ENCODE data around the gene TMEM61. TPM values are rescaled to one million over a fixed set of nuclear protein-coding genes. Genes with fewer than 3 reads are reported as not detected.
"Not testable (repeated sequence)": the region's sequence is repeated elsewhere in the genome, so short reads cannot be mapped to it uniquely, and the experiment has no call there.

Gene TMEM61
- total RNA-seq, 2 donors from 2014 or later, result not detected

DNA sequence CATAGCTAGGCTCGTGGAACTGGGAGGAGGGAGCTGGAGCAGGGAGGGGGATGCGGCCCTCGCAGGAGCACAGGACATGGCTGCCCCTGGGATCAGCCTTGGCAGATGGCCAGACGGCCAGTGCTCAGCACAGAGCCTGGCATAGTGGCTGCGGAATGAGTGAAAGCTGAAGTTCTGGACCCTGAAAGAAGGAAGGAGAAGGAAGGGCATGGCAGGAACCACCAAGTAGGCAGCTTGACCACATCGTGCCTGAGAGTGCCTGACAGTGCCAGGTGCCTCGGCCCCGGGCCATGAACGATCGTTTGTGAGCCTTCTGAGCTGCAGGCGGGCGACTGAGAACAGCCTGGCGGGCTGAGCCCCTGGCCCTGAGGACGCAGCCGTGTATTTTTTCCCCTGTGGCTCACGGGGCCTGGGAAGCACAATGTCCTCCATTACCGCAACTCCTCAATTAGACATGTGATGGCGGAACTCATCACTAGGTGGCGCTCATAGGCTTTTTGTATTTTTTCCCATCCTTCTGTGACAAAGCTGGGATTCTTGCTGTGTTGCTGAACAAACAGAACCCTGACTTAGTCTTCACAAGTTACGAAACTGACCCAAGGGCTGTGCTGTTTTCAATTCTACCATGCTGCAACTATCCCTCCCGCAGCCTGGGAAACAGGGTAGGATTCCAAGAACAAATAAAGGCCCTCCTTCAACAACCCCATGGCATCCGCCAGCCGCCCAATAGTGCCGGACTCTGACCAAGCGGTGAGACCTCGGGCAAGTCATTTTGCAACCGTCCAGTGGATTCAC, 29.9 kb upstream of the TMEM61 start:
- Mint-ChIP-seq H3K4me3 (peak overlapping the region; percentile 20), H3K27ac (no peak overlapping the region), H3K4me1 (peaks cover 18% of the 10 kb centered on the region), H3K9me3 (no peaks in the 10 kb centered on the region), H3K36me3 (ENCODE audit: low read depth) (no peaks in the 10 kb centered on the region), H3K27me3 (no peaks in the 10 kb centered on the region)
- ATAC-seq (replicated peaks), result peak; percentile 65

DNA sequence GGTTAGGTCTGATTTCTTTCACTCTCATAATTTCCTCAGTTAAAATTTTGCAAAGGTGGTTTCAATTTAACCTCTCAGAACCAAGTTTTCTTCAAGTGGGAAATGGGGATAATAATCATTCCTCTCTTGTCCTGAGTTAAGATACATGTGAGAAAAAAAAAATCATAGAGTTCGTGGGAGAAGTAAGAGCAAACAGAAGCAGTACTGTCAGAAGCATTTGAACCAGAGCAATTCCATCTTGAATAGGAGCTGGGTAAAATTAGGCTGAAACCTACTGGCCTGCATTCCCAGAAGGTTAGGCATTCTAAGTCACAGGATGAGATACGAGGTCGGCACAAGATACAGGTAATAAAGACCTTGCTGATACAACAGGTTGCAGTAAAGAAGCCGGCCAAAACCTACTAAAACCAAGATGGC, 28.6 kb upstream of the TMEM61 start:
- no peak overlapping the region for H3K4me3 Mint-ChIP-seq
- H3K27ac Mint-ChIP-seq, result no peak overlapping the region
- H3K4me1 Mint-ChIP-seq, result peaks cover 14% of the 10 kb centered on the region
- no peaks in the 10 kb centered on the region for H3K27me3 Mint-ChIP-seq
- H3K36me3 Mint-ChIP-seq (ENCODE audit: low read depth), result no peaks in the 10 kb centered on the region
- no peaks in the 10 kb centered on the region for H3K9me3 Mint-ChIP-seq
- ATAC-seq (replicated peaks), result no peak

DNA sequence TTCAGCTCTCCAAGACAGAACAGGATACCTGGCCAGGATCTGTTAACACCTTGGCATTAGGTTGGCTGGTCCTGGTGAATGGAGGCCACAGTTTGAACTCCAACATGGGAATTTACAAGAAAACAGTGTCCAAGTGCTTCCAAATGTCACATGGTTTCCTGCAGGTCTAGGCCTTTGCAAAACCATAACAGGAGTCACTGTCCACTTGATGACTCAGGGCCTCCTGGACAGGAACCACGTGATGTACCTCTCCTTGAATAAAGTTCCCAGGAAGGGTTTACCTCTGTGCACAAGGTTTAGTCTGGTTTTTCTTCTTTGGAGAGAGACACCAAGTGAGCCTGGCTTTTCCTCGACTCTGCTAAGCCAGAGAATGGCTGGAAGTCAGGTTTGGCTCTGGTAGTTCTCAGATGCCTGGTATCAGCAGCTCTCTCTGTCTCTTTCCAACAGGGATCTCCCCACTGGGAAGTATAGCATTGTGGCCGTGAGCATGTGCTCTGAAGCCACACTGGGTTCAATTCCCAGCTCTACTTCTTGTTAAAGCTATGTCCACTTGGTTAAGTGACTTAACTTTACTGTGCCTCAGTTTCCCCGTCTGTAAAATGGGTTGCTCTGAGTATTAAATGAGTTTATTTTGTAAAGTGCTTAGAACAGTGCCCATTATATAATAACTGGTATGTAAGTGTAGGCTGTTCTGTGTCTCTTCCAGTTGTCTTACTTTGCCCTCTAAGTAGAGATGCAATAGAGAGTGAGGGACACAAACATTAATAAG, 27.3 kb upstream of the TMEM61 start:
- H3K4me3 Mint-ChIP-seq, result no peak overlapping the region
- H3K9me3 Mint-ChIP-seq, result peaks cover 9% of the 10 kb centered on the region
- H3K27me3 Mint-ChIP-seq, result peaks cover 7% of the 10 kb centered on the region
- ATAC-seq (replicated peaks), result no peak
- no peak overlapping the region for H3K27ac Mint-ChIP-seq
- no peaks in the 10 kb centered on the region for H3K36me3 Mint-ChIP-seq (ENCODE audit: low read depth)
- H3K4me1 Mint-ChIP-seq, result peaks cover 14% of the 10 kb centered on the region

DNA sequence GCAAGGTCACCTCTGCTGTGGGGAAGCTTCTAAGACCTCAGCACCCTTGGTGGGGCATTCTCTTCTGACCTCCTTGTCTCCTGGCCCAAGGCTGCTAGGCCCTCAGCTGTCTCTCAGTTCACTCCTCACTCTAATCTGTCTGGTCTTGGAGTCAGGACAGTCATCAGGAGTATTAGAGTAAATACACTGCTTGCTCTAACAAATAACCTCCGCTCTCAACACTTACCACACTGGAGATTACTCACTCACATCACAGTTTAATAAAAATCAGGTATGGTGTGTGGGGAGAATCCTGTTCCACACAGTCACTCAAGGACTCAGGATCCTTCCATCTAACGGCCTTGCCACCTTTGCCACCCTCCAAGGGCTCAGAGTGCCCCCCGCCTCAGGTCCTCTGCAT, 26.6 kb upstream of the TMEM61 start:
- ATAC-seq (replicated peaks), result no peak
- Mint-ChIP-seq H3K27me3 (peaks cover 10% of the 10 kb centered on the region), H3K4me3 (no peak overlapping the region), H3K27ac (no peak overlapping the region), H3K4me1 (peaks cover 13% of the 10 kb centered on the region), H3K9me3 (peaks cover 16% of the 10 kb centered on the region), H3K36me3 (ENCODE audit: low read depth) (no peaks in the 10 kb centered on the region)

DNA sequence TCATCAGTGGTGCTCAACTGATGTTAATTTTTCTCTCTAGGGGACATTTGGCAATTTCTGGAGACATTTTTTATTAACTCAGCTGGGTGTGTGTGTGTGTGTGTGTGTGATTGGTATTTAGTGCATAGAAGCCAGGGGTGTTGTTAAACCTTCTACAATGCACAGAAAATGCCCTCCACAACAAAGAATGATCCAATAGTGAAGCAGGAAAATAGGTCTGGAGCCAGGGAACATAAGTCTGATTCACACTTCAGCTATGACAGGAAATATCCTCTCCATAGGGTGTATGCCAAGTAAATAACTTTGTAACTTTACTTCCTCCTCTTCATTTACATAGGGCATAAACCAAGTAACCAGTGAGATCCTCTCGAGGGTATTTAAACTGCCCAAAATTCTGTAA, 25.1 kb upstream of the TMEM61 start:
- peaks cover 4% of the 10 kb centered on the region for H3K4me1 Mint-ChIP-seq
- H3K27ac Mint-ChIP-seq, result no peak overlapping the region
- H3K36me3 Mint-ChIP-seq (ENCODE audit: low read depth), result no peaks in the 10 kb centered on the region
- H3K4me3 Mint-ChIP-seq, result no peak overlapping the region
- peaks cover 12% of the 10 kb centered on the region for H3K27me3 Mint-ChIP-seq
- no peak for ATAC-seq (replicated peaks)
- H3K9me3 Mint-ChIP-seq, result peaks cover 17% of the 10 kb centered on the region

DNA sequence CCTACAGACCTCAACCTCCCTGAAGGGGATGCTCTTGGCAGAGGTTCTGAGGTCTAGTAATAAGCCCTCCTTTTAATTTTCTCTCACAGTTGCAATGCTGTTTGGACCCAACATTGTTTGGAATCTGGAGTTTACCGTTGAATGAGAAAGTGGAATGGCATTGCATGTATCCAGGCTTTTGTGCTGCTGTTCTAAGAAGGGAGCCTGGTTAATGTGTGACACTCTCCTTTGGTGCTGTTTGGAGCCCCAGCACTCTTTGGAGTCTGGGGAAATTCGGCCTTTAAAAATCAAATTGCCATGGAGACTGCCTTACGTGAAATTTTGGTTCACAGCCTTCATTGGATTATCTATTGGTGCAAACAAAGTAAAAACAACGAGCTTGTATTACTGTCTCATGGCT, 23.7 kb upstream of the TMEM61 start:
- H3K4me1 Mint-ChIP-seq, result no peaks in the 10 kb centered on the region
- H3K27me3 Mint-ChIP-seq, result peaks cover 12% of the 10 kb centered on the region
- no peak overlapping the region for H3K27ac Mint-ChIP-seq
- no peaks in the 10 kb centered on the region for H3K36me3 Mint-ChIP-seq (ENCODE audit: low read depth)
- peaks cover 17% of the 10 kb centered on the region for H3K9me3 Mint-ChIP-seq
- no peak for ATAC-seq (replicated peaks)
- H3K4me3 Mint-ChIP-seq, result no peak overlapping the region

DNA sequence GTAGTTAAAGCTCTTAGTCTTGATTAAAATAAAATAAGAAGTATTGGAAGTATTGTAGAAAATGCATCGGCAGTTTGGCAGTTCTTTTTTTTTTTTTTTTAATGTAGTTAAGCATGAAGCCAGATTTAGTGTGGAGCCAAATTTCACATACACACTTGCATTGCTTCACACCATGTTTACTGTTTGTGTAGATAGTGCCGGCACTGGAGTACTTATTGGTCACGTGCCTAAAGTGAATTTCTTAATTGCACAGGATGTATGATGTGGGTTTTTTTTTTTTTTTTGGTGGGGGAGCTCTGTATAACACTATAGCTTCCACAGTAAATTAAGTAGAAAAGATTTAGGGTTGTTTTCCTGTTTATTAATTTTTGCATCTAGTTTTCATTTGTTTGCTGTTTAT, 21.2 kb upstream of the TMEM61 start:
- Mint-ChIP-seq H3K4me3 (no peak overlapping the region), H3K9me3 (peaks cover 17% of the 10 kb centered on the region), H3K4me1 (no peaks in the 10 kb centered on the region), H3K36me3 (ENCODE audit: low read depth) (no peaks in the 10 kb centered on the region), H3K27ac (no peak overlapping the region), H3K27me3 (peaks cover 12% of the 10 kb centered on the region)
- no peak for ATAC-seq (replicated peaks)

DNA sequence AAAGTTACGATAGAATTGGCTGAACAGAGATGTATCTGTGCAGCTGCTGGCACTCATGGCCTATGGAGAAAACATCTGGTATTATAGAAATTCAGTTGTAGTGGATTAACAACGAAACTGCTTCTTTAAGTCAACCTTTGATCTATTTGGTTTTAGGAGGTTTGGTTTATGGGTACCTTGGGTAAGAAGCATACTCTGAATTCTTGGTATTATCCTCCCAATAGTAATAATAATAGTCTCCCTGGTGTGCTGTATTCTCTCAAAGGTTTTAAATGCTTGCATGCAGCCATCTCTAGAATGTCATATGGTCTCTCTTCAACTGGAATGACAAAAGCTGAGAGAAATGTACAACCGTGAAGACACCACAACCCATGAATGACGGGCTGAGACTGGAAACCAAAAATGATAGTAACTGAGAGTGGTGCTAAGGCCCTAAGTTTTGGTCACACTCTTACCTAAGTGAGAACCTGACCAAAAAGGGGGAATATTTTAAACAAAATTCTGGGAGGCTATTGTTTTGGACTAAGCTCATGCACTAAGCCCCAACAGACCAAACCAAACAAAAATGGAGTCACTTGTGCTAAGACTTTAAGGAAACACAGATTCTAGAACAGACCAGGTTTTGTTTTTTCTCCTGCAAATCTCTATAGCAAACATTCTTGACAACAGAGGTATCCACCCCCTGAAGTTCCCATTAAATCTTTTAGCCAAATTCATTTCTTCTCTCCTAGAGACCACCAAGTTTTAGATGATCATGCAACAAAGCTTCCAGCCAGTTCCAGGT, 17.6 kb upstream of the TMEM61 start:
- Mint-ChIP-seq H3K4me3 (no peak overlapping the region), H3K4me1 (peaks cover 4% of the 10 kb centered on the region), H3K36me3 (ENCODE audit: low read depth) (no peaks in the 10 kb centered on the region), H3K27ac (no peak overlapping the region), H3K27me3 (peaks cover 16% of the 10 kb centered on the region), H3K9me3 (peaks cover 12% of the 10 kb centered on the region)
- peak; percentile 31 for ATAC-seq (replicated peaks)

DNA sequence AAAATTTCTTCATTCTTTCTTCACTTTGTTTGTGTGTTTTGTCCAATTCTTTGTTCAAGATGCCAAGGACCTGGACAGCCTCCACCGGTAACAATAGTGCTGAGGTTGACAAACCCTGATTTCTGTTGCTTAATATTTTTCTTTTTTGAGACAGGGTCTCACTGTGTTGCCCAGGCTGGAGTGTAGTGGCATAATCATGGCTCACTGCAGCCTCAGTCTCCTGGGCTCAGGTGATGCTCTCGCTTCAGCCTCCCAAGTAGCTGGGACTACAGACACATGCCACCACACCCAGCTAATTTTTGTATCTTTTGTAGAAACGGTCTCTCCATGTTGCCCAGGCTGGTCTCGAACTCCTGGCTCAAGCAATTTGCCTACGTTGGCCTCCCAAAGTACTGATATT, 16.6 kb upstream of the TMEM61 start:
- not testable (repeated sequence) for H3K36me3 Mint-ChIP-seq (ENCODE audit: low read depth); H3K9me3 Mint-ChIP-seq; H3K4me1 Mint-ChIP-seq; H3K4me3 Mint-ChIP-seq; H3K27ac Mint-ChIP-seq; ATAC-seq (replicated peaks)
- peaks cover 11% of the 10 kb centered on the region for H3K27me3 Mint-ChIP-seq

DNA sequence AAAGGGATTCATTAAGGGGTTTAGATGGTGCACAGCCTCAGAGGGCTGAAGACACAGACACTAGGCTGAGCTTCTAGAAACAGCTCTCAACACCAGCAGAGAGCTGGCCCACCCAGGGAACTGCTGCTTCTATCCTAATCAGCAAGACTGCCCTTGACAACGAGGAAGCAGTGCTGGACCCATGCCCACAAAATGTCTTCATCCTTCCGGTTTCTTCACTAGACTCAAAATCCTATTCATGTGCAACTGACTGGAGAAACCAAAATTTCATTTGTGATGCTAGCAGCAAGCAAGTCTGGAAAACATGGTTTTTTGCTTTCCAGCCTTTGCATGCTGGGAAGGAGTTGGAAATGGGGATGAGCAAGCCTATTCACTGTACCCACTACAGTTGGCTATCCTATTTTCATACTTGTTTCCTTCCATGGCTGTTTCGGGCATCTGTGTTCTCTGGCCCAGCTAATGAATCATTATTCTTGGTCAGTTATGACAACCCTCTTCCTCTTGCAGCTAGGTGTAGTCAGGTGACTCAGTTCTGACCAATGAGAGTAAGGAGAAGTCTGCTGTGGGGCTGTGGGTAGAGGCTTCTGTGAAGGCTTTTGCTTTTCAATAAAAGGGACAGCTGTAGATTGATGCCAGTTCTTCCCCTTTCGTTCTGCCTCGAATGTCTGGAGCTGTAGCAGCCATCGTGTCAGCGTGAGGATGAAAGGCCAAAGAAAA, 14.6 kb upstream of the TMEM61 start:
- peak overlapping the region; percentile 28 for H3K4me3 Mint-ChIP-seq
- peaks cover 19% of the 10 kb centered on the region for H3K27me3 Mint-ChIP-seq
- H3K27ac Mint-ChIP-seq, result peak overlapping the region; percentile 8
- H3K4me1 Mint-ChIP-seq, result peaks cover 4% of the 10 kb centered on the region
- ATAC-seq (replicated peaks), result peak; percentile 91
- no peaks in the 10 kb centered on the region for H3K36me3 Mint-ChIP-seq (ENCODE audit: low read depth)
- no peaks in the 10 kb centered on the region for H3K9me3 Mint-ChIP-seq

DNA sequence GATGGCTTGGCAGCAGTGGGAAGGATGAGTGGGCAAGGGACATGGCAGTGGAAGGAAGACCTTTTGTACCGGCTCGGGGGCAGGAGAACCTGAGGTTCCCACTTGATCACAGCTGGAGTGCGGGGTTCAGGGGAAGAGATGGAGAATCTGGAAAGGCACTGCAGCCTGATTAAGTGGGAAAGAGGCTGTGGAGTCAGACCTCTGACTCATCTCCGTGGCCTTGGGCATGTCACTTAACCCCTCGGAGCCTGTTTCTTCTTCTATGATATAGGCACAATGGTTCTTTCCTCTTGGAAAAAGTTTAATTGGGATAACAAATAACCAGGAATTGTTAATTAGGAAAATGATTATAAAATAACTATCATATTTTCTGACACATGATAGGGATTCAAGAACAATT, 13.1 kb upstream of the TMEM61 start:
- ATAC-seq (replicated peaks), result no peak
- H3K27ac Mint-ChIP-seq, result no peak overlapping the region
- H3K27me3 Mint-ChIP-seq, result peaks cover 23% of the 10 kb centered on the region
- peaks cover 10% of the 10 kb centered on the region for H3K4me1 Mint-ChIP-seq
- H3K4me3 Mint-ChIP-seq, result no peak overlapping the region
- H3K36me3 Mint-ChIP-seq (ENCODE audit: low read depth), result no peaks in the 10 kb centered on the region
- H3K9me3 Mint-ChIP-seq, result no peaks in the 10 kb centered on the region

DNA sequence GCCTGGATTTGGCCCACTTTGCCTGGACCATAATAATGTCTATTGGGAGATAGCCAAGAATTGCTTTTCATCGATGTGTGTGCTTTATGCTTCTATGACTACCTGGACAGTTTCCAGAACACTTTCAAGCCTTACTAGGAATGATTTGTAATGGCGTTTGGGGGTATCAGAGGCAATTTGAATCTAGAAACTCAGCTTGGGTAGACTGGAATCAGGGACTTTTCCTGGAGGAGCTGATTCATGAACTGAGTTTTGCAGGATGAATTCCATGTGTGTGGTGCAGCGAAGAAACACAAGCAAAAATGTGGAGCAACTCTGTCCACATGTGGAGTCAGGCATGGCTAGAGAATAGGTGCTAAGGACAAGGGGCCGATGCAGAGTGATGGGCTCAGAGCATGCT, 11.9 kb upstream of the TMEM61 start:
- H3K36me3 Mint-ChIP-seq (ENCODE audit: low read depth), result no peaks in the 10 kb centered on the region
- no peak overlapping the region for H3K27ac Mint-ChIP-seq
- H3K4me1 Mint-ChIP-seq, result peaks cover 10% of the 10 kb centered on the region
- peaks cover 26% of the 10 kb centered on the region for H3K27me3 Mint-ChIP-seq
- no peak for ATAC-seq (replicated peaks)
- no peaks in the 10 kb centered on the region for H3K9me3 Mint-ChIP-seq
- no peak overlapping the region for H3K4me3 Mint-ChIP-seq

DNA sequence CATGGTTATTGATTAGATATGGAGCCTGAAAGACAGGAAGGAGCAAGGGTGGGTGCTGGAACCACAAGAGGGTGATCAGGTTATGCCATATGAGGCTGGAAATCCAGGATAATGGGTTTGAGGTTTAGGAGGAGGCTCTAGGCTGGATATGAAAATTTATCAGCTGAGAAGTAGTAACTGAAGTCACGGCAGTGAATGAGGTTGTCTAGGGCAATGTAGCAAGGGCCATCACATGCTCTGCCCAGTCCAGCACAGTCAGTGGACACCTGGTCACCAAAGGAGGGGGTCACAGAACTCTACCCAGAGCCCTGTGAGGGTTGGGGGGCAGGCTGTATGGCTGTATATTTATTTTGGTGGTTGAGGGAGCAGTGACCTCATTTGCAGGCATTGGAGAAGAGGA, 10.5 kb upstream of the TMEM61 start:
- Mint-ChIP-seq H3K4me3 (no peak overlapping the region), H3K27ac (no peak overlapping the region), H3K4me1 (peaks cover 10% of the 10 kb centered on the region), H3K27me3 (peaks cover 30% of the 10 kb centered on the region), H3K36me3 (ENCODE audit: low read depth) (no peaks in the 10 kb centered on the region), H3K9me3 (no peaks in the 10 kb centered on the region)
- no peak for ATAC-seq (replicated peaks)

DNA sequence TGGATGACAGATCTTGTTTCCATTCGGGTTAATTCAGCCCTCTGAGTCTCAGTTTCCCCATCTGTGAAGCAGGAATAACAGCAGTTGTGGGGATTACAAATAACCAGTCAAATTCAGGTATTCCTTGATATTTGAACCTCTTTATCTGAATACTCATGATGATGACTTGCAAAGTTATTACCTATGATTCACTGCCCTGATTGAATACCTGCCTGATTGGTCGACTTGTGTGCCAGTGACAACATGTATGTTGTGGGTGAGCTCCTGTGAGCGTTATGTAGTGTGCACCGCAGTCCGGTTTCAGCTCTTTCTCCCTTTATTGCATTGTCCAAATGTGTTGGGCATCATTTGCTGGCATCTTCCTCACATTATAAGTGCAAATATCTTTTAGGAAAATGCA, 9.5 kb upstream of the TMEM61 start:
- peaks cover 9% of the 10 kb centered on the region for H3K4me1 Mint-ChIP-seq
- ATAC-seq (replicated peaks), result no peak

More for the DNA sequence above, 9.5 kb upstream of the TMEM61 start:
- Mint-ChIP-seq H3K9me3 (no peaks in the 10 kb centered on the region), H3K36me3 (ENCODE audit: low read depth) (no peaks in the 10 kb centered on the region), H3K27me3 (peaks cover 30% of the 10 kb centered on the region), H3K4me3 (no peak overlapping the region), H3K27ac (no peak overlapping the region)

Data from activated T-helper 17 cell treated with anti-CD3 and anti-CD28 coated beads, Interleukin-2, amount 50 U/mL, for 72 hours (primary cell).